HT-29 (cell line): ENCODE measurements around the gene FKBP4. TPM values are rescaled to one million over a fixed set of nuclear protein-coding genes. Genes with fewer than 3 reads are reported as not detected.

Experiments used
- DNase-seq: peaks from one replicate; pipeline ENCODE4 v3.0.0-alpha.2; 2015; ENCODE audit warnings: low spot score
- total RNA-seq: library from RNA; depleted of rRNA; stranded (reverse); fragments of >200 nt; shearing (Covaris generic); gene quantifications from 2 replicates; pipeline ENCODE4 v1.2.3, GENCODE V29; 2014; rRNA removed

FKBP4 gene
- total RNA-seq, 1 experiment from 2014 or later = 106 TPM

GRCh38 chr12:2845280-2845679 lies 50.5 kb downstream of the FKBP4 start:
- no peak for DNase-seq

GRCh38 chr12:2851931-2852330 lies 57.2 kb downstream of the FKBP4 start:
- DNase-seq = no peak

GRCh38 chr12:2853626-2854025 lies 58.9 kb downstream of the FKBP4 start:
- DNase-seq = peak; percentile 83

Other genes starting within 250 kb of the FKBP4 start
- 32.0 and 39.8 TPM in 2 replicates for gene ITFG2, start 17.7 kb downstream of the FKBP4 start, total RNA-seq
- gene NRIP2, start 40.1 kb downstream of the FKBP4 start, total RNA-seq = not detected in 2 replicates
- 0.10 and 0.94 TPM in 2 replicates for gene TEX52, start 62.1 kb downstream of the FKBP4 start, total RNA-seq
- gene FOXM1, start 82.2 kb downstream of the FKBP4 start, total RNA-seq = 68.9 and 77.6 TPM in 2 replicates
- gene RHNO1, start 82.3 kb downstream of the FKBP4 start, total RNA-seq = 14.0 and 14.4 TPM in 2 replicates
- gene TULP3, start 95.9 kb downstream of the FKBP4 start, total RNA-seq = 9.8 and 14.0 TPM in 2 replicates
- 51.0 and 54.4 TPM in 2 replicates for gene TEAD4, start 164.4 kb downstream of the FKBP4 start, total RNA-seq